GM19023 (cell line): ENCODE results near the gene ZNF281.

Source experiments
- ATAC-seq: cut with Tn5 transposase; IDR thresholded peaks from one replicate; pipeline ENCODE4 v1.9.1; 2021; ENCODE audit warnings: mild to moderate bottlenecking, moderate library complexity; ENCODE audit not compliant: unreplicated experiment

Gene ZNF281

DNA sequence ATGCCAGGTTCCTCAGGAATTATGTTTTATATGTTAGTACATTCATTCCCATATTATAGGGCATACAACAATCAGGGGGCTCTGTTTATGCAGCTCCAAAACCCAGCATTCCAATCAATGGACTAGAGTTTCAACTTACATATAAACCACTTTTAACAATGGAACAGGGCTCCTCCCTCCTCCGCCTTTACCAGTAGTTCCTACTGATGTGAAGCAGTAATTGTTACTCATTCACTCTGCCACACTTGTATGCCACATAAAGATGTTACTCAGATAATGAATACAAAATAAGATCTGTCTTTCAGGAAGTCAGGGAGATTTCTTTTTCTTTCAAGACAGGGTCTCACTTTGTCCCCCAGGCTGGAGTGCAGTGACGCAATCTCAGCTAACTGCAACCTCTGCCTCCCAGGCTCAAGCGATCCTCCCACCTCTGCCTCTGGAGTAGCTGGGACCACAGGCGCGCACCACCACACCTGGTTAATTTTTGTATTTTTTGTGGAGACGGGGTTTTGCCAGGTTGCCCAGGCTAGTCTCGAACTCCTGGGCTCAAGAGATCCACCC, 17.1 kb downstream of the ZNF281 start:
- no peak for ATAC-seq

DNA sequence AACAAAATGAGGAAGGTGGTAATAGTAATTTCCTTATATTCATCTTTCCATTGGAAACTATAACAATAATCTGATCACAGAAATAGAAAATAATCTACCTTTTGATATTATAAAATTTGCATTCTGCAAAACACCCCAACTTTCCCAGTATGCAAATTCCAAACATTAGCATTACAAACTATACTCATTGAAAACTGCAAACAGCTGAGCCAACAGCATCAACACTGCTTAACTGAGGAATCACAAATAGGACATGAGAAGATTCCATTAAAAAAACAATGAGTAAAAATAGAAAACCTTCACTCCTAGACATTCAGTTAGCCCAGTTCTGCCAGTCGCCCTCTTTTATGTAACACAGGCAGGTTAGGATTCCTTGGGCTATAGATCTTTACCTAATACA, 18.1 kb downstream of the ZNF281 start:
- ATAC-seq = no peak

DNA sequence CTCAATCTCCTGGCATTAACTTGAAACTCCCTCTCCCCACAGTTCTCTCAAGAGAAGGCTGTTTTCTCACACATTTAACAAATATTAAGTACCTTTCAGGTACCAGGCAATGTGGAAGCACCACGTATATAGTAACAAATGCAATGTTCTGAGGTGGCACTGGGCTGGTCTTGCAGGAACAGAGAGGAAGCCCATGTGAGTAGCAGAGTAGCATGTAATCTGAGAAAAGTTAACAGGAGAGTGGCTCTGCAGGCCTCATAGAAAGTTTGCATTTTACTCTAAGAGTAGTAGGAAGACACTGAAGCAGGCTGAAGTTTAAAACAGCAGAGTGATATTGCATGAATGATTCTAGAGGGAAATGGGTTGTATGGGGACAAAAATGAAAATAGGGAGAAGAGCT, 21.0 kb downstream of the ZNF281 start:
- ATAC-seq = no peak

DNA sequence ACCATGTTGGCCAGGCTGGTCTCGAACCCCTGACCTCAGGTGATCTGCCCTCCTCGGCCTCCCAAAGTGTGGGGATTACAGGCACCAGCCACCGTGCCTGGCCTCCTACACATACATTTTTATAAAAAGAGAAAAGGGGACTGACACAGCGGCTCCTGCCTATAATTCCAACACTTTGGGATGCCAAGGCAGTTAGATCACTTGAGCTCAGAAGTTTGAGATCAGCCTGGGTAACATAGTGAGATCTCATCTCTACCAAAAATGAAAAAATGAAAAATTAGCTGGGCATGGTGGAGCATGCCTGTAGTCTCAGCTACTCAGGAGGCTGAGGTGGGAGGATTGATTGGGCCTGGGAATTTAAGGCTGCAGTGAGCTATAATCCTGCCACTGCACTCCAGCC, 23.4 kb downstream of the ZNF281 start:
- ATAC-seq = no peak

DNA sequence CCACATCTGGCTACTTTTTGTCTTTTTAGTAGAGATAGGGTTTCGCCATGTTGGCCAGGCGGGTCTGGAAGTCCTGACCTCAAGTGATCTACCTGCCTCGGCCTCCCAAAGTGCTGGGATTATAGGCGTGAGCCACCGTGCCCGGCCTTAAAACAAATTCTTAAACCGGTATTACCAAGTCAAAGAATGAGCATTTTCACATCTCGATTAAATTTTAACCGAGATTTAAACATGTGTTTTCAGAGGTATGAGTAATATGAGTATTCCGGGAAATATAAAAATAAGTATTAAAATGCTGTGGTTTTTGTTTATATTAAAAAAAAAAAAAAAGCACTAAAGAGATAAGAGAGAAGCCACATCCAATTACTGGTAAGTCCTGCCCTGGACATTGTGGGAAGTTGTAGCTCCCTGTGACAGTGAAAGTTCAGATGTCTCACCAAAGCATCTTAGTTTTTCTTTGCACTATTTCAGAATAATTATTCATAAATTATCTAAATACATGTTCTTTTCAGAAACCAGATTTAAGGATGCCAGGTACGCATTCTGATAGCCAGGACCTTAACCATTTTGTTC, 24.9 kb downstream of the ZNF281 start:
- no peak for ATAC-seq

DNA sequence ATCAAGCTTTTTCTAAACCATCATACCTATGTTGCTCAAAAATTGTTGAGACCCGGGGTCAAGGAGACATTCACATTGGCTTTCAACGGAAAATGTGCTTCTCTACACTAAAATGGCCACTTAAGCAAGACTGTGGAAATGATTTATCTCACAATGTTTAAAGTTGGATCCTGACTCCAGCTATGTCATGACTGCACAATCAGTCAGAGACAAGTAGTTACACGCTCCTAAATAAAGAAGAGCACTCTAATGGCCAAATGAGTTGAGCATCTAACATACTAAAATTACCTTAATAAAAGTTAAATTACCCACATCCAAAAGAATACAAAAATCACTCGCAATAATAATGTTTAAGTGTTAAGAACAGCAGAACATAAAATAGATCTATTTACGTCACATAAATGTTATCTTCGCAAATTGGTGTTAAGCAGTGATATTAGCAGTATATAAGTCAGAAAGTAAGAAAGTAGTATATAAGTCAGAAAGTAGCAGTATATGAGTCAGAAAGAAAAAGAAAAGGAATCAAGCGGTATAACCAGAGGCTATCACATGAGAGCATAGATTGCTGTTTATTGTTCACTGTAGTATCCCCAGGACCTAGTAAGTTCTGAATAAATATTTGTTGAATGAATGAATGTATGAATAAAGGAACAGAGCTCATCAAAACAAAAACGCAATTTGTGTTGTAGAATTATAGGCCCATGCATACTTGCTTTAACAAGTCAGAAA, 28.4 kb downstream of the ZNF281 start:
- no peak for ATAC-seq

DNA sequence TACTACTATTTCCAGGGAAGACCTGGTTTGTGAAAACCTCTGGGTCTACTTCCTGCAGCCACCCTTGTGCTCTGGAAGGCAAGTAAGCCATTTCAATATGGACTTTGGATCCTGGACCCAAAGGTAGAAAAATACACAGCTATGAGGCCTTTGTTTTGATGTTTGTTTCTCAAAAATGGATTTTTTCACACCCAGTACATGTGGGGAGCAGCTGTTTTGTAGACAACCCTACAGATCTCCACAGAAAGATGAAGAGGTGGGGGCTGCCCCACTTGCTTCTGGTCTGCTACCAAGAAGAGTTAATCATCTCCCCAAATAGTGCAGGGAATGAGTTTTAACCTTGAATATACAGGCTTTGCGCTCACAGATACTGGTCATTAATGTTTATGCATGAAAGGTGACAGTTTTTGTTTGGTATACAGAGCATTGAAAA, 29.2 kb downstream of the ZNF281 start:
- peak; percentile 77 for ATAC-seq

DNA sequence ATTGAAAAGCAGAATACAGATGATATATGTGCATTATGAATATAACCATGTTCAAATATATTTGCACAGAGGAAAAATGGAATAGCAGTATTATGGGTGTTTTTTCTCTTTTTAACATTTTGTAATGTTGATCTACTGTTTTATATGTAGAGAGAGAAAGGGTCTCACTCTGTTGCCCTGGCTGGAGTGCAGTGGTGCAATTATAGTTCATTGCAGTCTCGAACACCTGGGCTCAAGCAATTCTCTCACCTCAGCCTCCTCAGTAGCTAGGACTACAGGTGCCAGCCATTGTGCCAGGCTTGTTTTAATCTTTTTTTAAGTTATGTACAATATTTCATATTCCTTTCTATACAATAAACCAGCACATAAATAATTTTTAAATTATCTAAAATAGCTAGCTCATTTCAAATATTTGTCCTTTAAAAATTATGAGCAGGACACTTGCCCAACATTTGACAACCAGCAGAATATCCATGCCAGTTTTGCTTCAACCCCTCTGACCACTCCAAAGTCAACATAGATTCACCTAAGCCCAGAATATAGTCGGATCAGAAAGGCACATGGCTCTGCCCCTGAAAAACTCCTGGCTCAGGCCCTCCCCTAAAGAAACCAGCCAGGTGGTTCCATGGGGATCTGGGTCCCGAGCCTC, 29.8 kb downstream of the ZNF281 start:
- ATAC-seq = no peak

DNA sequence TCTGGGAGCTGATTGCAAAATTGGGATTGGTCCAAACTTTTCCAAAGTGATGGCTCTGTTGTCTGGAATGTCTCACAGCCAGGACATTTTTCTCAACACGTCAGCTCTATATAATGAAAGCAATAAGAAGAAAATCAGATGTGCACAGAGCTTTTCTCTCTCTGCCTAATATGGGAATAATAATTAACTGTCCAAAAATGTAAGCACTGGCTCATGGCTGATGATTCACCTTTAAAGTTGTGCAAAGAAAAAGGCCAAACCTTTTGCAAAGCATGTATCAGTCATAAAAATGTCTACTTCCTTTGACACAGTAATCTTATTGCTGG, 30.4 kb downstream of the ZNF281 start:
- ATAC-seq = no peak

DNA sequence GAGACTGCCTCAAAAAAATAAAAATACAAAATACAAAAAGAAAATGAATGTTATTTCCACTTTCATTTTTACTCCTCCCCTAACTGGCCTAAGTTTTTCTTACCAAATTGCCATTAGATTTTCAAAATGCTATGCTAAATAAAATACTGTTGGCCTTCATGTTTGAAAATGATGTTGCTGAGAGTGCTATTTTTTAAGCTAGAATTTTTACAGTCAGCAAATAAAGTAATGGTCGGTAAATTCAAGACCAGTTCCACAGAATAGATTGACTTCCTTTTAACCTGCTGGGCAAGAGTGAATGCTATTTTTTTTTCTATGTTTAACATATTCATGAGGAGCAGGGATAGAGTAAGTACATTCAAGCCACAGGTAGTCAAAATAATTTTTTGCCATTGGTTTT, 31.7 kb downstream of the ZNF281 start:
- ATAC-seq = no peak

DNA sequence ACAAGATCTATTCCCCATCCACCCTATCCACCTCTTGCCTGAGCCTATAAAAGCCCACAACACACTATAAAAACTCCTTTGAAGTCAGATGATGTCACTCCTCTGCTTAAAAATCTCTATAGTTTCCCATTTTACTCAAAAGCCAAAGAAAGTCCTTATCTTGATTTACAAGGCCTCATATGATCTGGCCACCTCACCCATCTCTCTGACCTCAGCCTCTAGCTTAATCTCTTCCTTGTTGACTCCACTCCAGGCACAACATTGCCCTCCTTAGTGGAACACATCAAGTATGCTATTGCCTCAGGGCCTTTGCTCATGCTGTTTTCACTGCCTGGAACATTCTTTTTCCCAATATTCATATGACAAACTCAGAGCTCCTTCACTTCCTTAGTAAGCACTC, 33.3 kb downstream of the ZNF281 start:
- ATAC-seq = no peak

DNA sequence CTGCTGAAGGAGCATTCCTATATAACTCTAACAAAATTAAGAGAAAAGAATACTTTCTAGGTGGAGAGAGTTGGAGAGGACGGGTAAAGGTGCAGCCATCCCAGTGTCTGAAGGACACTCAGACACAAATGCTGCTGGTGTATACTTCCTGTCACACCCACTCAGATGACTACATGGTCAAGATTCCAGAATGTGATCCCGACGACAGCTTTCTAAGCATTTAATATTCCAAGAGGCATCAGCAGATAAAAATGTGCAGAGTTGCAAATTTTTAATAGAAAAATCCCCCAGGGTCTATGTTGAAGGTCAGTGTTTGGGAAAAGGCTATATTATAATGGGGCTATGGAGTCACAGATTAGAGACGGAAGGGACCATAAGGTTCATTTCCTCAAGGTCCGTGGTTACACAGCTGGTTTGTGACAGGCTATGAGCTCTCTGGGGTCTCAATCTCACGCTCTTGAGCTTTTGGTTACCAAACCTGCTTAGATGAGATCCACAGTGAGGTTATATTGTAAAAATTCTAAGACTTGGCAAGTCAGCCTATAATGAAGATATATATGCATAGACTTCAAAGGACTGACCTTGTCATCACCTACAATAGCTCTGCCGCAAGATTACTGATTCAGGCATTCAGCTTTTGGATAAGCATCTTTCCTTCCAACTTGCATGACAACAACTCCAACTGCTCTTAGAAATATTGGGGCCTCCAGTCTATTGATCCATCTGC, 35.1 kb downstream of the ZNF281 start:
- no peak for ATAC-seq

DNA sequence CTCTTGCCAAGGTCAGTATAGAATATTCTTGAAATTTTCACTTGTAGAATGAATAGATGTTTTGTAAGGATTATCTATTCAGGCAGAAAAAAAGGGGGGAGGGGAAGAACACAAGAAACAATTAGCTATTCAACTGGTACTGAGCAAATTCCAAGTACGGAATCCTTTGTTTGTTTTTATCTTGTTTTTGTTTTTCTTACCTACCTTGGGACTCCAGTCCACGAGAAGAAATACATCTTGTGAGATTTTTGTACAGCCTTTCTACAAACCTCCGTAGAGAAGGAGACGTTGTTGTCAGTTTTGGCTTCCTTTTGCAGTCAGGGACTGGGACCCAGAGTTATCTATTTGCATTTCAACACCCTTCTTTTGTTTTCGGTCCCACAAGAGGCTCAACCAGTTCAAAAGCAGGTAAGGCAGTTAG, 36.0 kb downstream of the ZNF281 start:
- peak; percentile 50 for ATAC-seq

DNA sequence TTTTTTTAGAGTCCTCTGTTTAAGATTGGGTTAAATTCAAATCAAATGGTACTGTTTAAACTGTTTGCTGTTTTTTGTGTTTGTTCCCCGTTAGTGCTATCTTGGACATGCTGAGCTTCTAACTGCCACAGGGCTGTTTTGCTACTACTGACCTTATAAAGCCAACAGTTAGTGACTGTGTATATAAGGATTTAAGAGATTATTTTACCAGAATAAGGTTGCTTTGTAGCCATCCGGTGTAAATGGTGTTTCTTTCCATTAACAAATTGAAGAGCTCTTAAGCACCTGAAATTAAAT, 37.0 kb downstream of the ZNF281 start:
- ATAC-seq = no peak

DNA sequence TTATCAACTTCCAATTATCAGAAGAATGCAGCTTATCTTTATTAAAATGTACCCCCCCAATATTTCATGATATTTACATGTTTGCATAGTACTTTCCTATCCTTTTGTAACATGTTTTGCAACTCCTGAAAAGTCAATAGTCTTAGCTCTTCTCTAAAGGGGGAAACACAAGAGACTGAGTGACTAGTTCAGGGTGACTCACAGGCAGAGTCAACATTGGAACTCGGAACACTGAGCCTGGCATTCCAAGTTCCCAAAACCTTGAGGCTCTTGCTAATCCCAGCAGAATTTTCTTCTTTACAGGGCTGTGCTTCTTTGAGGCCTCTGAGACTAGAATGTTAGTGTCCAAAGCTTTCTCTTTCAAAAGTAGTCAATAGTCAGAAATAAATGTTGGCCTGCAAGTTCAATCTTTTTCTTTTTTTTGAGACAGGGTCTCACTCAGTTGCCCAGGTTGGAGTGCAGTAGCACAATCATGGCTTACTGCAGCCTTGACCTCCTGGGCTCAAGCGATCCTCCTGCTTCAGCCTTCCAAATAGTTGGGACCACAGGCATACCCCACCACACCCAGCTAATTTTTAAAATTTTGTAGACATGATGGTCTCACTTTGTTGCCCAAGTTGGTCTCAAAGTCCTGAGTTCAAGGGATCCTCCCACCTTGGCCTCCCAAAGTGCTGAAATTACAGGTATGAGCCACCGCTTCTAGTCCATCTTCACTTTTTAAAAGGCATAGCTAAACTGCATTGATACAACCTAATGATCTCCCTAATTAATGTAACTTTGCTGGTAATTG, 37.5 kb downstream of the ZNF281 start:
- ATAC-seq = no peak

DNA sequence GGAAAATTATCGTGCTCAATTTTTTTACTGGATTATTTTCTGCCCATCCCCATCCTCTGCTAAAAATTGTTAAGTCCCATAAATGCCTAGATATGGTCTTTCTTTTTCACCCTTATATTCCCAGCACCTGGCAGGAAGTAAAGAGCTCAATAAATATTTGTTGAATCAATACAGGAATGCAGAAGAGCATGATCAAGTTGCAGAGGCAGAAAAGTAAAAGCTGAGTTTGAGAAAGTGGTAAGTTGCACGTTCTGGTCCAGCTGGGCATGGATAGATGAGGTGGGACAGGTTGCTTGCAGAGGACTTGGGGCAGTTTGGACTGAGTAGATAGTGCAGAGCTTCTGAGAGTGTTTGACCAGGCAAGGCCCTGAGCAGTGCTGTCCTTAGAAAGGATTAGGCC, 40.1 kb downstream of the ZNF281 start:
- ATAC-seq = no peak

DNA sequence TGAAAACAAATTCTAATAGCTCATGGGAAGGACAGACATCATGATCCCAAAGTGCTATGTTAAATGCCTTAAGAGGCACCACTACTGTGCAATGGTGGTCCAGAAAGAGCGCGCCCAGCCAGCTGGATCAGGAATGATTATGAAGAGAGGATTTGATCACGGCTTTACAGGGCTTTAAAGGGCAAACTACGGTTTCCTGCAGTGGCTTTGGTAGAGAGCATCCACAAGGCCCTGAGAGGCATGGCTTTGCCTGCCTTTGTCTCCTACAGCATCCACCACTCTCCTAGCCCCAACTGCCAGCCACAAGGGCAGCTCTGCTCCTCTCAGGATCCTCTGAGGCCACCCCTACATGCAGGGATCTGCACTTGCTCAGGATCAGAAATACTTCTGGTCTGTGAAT, 40.7 kb downstream of the ZNF281 start:
- no peak for ATAC-seq

DNA sequence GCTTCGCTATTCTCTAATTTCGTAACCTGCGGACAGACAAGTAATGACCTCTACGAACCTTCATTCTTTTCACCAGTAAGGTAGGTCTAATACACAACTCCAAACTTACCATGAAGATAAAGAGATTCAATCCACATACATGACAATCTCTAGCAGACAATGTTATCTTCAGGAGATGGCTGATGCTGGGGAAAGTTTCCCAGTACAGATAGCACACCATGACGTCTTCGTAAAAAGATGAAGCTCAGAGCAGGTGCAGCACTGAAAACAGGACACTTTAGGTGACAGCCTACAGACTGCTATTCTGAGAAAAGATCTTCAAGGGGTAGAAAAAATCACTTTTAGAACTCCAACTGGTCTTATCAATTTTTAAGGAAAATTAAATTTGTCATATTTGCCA, 41.3 kb downstream of the ZNF281 start:
- ATAC-seq = no peak

DNA sequence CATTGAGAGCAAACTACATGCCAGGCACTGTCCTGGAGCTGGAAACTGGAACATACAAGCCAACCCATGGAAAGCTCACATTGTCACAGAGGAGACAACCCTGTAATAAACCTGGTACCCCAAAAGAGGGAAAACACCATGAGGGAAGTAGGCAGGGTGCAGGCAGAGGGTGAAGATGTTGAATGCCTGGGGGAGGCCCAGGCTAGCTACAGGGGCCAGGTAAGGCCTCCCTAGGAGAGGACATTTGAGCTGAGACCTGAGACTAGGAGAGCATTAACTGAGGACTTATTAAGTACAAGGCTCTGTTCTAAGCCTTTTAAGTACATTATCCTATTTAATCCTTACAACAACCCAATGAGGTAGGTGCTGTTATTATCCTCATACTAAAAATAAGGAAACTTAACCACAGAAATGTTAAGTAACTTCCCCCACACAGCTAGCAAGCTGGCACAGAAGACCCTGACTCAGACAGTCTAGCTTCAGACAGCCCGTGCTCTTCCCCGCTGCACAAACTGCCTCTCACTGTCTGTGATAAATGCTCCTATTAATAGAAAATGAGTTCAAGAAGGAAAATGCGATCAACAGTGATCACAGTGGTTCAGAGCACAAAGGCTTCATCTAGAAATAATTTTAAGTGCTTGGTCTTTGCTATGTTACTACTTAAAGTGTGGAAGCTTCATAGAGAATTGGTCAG, 41.8 kb downstream of the ZNF281 start:
- ATAC-seq = no peak

DNA sequence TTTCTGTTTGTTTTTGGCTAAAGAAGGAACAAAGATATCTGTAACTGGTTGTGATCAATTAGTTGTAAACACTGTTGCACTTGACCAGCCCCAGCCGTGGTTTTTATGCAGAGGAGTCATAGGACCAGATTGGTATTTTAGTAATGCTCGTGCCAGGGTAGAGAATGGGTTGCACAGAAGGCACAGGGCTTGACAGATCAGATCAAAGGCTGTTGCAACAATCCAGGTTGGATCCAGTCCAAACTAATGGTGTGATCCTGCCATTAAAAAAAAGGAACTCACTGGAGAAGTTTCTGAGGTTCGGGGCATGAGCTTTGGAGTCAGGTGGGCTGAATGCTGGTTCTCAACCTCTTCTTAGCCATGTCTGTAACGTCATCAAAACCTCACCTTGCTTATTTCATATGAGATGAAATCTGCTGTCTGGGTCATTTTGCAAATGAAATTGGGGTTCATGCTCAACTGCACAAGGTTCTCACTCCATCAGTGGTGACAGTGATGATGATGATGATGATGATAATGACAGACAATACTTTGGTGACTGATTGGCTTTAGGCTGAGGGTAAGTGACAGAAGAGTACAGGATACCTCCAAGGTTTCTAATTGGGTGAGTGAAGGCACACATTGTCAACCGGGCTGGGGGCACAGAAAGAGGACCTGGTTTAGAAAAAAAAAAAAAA, 43.1 kb downstream of the ZNF281 start:
- ATAC-seq = no peak
